ENCODE results near the gene MIF.
"Not testable (repeated sequence)": the region's sequence is repeated elsewhere in the genome, so short reads cannot be mapped to it uniquely, and the experiment has no call there.

The MIF gene

GRCh38 chr22:23903328-23903971 lies 9.3 kb downstream of the MIF start:
- no peak for DNase-seq (ENCODE audit: low read depth)

GRCh38 chr22:23904573-23905254 lies 10.5 kb downstream of the MIF start:
- no peak for DNase-seq (ENCODE audit: low read depth)

GRCh38 chr22:23906641-23907040 lies 12.5 kb downstream of the MIF start:
- DNase-seq (ENCODE audit: low read depth), result no peak

GRCh38 chr22:23907423-23907822 lies 13.2 kb downstream of the MIF start:
- not testable (repeated sequence) for DNase-seq (ENCODE audit: low read depth)

- DNase-seq (ENCODE audit: low read depth), result no peak
Observed at GRCh38 chr22:23908587-23909205, 14.5 kb downstream of the MIF start.

- DNase-seq (ENCODE audit: low read depth), result no peak
Observed at GRCh38 chr22:23909296-23909898, 15.2 kb downstream of the MIF start.

- DNase-seq (ENCODE audit: low read depth), result no peak
Observed at GRCh38 chr22:23910496-23911190, 16.5 kb downstream of the MIF start.

GRCh38 chr22:23911318-23911980 lies 17.3 kb downstream of the MIF start:
- no peak for DNase-seq (ENCODE audit: low read depth)

GRCh38 chr22:23912293-23912903 lies 18.2 kb downstream of the MIF start:
- no peak for DNase-seq (ENCODE audit: low read depth)

GRCh38 chr22:23913306-23913660 lies 19.1 kb downstream of the MIF start:
- peak; percentile 21 for DNase-seq (ENCODE audit: low read depth)

- peak; percentile 99 for DNase-seq (ENCODE audit: low read depth)
Observed at GRCh38 chr22:23913661-23914353, 19.6 kb downstream of the MIF start.

- no peak for DNase-seq (ENCODE audit: low read depth)
Observed at GRCh38 chr22:23915290-23915689, 21.1 kb downstream of the MIF start.

- not testable (repeated sequence) for DNase-seq (ENCODE audit: low read depth)
Observed at GRCh38 chr22:23920267-23920611, 26.1 kb downstream of the MIF start.

- DNase-seq (ENCODE audit: low read depth), result not testable (repeated sequence)
Observed at GRCh38 chr22:23921586-23922201, 27.5 kb downstream of the MIF start.

GRCh38 chr22:23922921-23923320 lies 28.7 kb downstream of the MIF start:
- no peak for DNase-seq (ENCODE audit: low read depth)

- DNase-seq (ENCODE audit: low read depth), result no peak
Observed at GRCh38 chr22:23925020-23925606, 30.9 kb downstream of the MIF start.

GRCh38 chr22:23926561-23926960 lies 32.4 kb downstream of the MIF start:
- no peak for DNase-seq (ENCODE audit: low read depth)

- DNase-seq (ENCODE audit: low read depth), result no peak
Observed at GRCh38 chr22:23938328-23939016, 44.3 kb downstream of the MIF start.

- DNase-seq (ENCODE audit: low read depth), result no peak
Observed at GRCh38 chr22:23939017-23939357, 44.8 kb downstream of the MIF start.

- DNase-seq (ENCODE audit: low read depth), result not testable (repeated sequence)
Observed at GRCh38 chr22:23940166-23940565, 46.0 kb downstream of the MIF start.
